GM10248 (cell line): ENCODE measurements around the gene GPALPP1.

Source experiments
- CTCF ChIA-PET: fragments of 300-600 bp; sonication (Branson Sonifier 250); formaldehyde crosslinking; extraction: SDS; loops from one replicate; lab custom pipeline; 2021; ENCODE audit warnings: antibody characterized with exemption; lab: Yijun Ruan, JAX
- POLR2A ChIA-PET: fragments of 350-650 bp; sonication (Branson Sonifier 250); formaldehyde crosslinking; extraction: SDS; loops from one replicate; lab custom pipeline; 2020; ENCODE audit warnings: antibody characterized with exemption; lab: Yijun Ruan, JAX
- DNase-seq: peaks from one replicate; pipeline ENCODE4 v3.0.0; 2012; ENCODE audit errors: extremely low spot score
- TF ChIP-seq, protein P1 (sequence below): IDR thresholded peaks from 2 replicates; pipeline ENCODE4 v1.5.1; 2012; ENCODE audit warnings: mild to moderate bottlenecking, low read depth; ENCODE audit errors: extremely low read depth, missing control alignments, control extremely low read depth

The GPALPP1 gene

DNA sequence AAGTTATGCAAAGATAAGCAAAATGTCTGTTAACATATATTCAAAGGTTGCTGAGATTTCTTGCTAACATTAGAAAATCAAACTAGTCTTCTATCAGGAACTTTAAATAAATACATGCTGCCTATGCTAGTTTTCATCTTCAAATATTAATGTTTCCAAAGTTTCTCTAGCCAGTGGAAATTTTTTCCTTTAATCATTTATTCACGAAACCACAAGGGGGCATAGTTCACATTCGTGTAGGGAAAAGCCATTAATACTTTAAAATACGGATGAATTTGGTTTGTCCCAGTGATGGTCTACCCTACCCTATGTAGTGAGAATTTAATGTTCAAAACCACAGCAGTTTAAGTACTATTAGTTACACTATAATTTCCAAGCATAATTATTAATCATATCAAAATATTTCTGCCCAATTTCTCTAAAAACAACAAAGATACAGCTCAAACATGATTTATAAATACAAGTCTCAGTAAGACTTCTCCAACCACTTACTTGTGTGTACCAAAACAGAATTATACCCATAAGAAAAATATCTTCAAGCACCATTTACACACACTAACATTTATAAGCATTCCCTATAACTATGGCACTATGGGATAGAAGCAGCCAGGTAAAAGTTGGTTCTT lies 16.3 kb upstream of the GPALPP1 start:
- TF ChIP-seq, protein P1, sequence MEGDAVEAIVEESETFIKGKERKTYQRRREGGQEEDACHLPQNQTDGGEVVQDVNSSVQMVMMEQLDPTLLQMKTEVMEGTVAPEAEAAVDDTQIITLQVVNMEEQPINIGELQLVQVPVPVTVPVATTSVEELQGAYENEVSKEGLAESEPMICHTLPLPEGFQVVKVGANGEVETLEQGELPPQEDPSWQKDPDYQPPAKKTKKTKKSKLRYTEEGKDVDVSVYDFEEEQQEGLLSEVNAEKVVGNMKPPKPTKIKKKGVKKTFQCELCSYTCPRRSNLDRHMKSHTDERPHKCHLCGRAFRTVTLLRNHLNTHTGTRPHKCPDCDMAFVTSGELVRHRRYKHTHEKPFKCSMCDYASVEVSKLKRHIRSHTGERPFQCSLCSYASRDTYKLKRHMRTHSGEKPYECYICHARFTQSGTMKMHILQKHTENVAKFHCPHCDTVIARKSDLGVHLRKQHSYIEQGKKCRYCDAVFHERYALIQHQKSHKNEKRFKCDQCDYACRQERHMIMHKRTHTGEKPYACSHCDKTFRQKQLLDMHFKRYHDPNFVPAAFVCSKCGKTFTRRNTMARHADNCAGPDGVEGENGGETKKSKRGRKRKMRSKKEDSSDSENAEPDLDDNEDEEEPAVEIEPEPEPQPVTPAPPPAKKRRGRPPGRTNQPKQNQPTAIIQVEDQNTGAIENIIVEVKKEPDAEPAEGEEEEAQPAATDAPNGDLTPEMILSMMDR = peak; percentile 43
- CTCF ChIA-PET = interaction anchor here (0.8 to 3.1 kb wide), 13 partner anchors 14 to 489 kb away, joined by 3 to 14 read pairs (median 4); no protein-coding TSS in a partner anchor
- POLR2A ChIA-PET = no interaction called here
- no peak for DNase-seq

DNA sequence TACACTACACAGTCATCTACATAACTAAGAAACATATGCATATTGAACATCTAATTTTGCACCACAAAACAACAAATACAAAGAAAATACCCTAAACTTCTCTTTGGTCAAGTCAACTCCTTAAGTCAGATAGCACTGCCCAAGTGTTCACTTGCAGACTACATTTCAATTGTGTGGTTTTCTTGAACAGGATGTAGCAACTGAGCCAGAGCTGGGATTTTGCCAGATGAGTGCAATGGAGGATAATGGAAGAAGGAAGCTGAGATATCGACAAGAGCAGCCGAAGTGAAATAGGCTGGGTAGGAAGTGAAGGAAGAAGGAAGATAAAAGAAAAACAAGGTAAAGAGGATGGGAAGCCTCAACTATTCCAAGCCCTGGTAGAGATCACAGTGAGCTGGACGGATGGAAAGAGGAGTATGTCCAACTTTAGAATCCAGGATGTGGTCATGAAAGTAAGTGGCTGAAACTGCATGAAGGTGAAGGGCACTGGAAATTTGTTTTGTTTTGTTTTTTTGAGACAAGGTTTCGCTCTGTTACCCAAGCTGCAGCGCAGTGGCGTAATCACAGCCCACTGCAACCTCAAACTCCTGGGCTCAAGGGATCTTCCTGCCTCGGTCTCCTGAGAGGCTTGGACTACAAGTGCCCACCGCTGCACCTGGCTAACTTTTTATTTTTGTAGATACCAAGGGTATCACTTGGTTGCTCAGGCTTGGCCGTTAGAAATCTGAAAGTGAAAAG lies 15.1 kb upstream of the GPALPP1 start:
- POLR2A ChIA-PET = no interaction called here
- TF ChIP-seq, protein P1 = no peak
- DNase-seq = no peak
- CTCF ChIA-PET = interaction anchor here (0.7 to 3.1 kb wide), 13 partner anchors 10 to 490 kb away, joined by 3 to 14 read pairs (median 4); no protein-coding TSS in a partner anchor

DNA sequence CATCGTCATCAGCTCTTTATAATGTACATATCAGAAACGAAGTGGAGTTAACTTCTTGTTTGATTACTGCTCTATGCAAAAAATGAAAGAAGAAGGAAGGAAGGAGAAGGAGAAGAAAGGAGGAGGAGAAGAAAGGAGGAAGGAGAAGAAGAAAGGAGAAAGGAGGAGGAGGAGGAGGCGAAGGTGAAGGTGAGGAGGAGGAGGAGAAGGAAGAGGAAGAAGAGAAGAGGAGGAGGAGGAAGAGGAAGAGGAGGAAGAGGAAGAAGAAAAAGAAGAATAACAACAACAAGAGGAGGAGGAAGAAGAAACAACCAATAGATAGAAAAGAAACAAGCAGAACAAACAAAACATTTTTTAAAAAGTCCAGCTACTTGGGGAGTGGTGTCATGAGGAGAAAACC lies 13.1 kb upstream of the GPALPP1 start:
- ChIA-PET CTCF (interaction anchor here (1.5 to 1.6 kb wide), 2 partner anchors 34 to 492 kb away, joined by 3 to 7 read pairs; no protein-coding TSS in a partner anchor), POLR2A (no interaction called here)
- no peak for DNase-seq
- TF ChIP-seq, protein P1 = no peak

DNA sequence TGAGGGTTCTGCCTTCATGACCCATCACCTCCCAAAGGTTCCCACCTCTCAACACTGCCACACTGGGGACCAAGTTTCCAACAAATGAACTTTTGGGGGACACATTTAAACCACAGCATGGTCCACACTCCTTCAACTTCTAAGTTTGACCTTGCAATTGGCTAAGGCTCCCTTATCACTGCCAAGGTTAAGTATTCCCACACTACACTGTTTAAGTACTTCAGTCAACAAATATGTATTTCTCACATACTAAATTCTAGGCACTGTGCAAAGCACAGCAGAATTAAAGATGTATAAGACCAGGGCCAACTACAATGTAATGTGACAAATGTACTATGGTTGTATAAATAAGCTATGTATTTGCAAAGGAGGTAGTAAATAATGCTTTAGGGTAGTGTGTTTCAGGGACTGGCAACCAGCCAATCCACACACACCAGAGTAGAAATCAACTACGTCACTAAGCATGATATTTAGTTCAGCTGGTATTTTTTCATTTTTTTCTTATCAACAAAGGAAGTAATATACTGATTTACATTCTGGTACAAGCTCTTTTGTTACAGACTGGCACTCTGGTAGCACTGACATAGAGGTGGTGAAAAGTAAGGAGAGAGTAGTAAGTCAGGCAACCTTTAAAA lies 12.3 kb upstream of the GPALPP1 start:
- CTCF ChIA-PET = interaction anchor here (1.0 to 1.6 kb wide), 2 partner anchors 33 to 290 kb away, joined by 3 read pairs; no protein-coding TSS in a partner anchor
- no peak for DNase-seq
- TF ChIP-seq, protein P1 = no peak
- POLR2A ChIA-PET = no interaction called here

DNA sequence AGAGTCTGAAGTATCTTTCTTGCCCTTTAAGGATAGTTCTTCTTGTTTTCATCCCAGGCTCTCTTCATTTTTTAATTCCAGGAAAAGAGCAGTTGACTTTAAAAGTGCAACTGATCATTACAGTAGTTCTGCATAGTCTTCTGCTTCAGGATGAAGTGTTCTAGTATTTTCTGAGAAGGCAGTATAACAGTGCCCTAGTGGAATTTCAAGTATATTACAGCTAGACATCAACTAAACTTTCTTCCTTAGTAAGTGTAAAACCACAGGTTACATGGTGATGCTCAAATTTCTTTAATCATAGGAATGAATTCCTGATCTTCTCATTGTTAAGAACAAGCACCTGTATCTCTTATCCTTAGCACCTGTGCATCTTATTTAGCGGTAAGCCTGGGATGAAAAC lies 11.0 kb upstream of the GPALPP1 start:
- ChIA-PET POLR2A (no interaction called here), CTCF (interaction anchor here (1.0 kb wide), 1 partner anchor 8 kb away, joined by 5 read pairs; no protein-coding TSS in a partner anchor)
- DNase-seq = no peak
- TF ChIP-seq, protein P1 = no peak

DNA sequence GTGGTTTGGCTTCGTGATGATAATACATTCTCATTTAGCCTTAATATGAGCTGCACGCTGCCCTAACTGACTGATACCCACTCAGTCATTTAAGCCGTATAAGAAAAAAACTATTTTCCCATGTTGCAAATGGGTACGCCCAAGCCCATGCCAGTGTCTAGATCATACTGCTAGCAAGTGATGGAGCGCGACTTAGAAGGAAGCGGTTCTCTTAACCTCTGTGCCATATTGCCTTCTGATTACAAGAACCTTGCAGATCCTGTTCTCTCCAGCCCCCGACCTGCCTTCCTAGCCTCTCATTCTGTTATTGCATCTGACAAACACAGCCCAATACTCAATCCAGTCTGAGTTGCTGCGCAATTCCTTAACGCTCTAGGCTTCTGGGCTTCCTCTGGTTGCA lies 603 bp downstream of the GPALPP1 start:
- ChIA-PET POLR2A (no interaction called here), CTCF (interaction anchor here (0.9 to 1.0 kb wide), 2 partner anchors 12 to 22 kb away, joined by 3 read pairs; no protein-coding TSS in a partner anchor)
- TF ChIP-seq, protein P1 = no peak
- DNase-seq = no peak
